ENCODE measurements around the gene ATP4A.

DNA sequence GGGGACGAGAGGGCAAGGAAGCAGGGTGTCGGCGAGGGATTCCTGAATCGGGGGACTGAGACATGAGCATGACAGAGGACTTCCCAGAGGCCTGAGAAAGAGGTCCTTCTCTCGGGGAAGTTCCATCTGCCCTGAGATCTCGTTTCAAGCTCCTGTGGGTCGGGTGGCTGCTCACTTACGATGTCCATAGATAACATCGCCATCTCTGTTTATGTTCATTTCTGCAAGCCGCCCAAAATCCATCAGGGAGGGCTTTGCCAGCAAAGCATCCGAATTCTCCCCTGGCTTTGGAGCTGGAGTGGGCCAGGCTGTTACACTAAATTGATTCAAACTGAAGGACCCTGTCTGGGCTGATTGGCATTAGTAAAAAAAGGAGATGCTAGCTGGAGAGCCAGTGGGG, 55.9 kb downstream of the ATP4A start:
- TF ChIP-seq, protein P1, sequence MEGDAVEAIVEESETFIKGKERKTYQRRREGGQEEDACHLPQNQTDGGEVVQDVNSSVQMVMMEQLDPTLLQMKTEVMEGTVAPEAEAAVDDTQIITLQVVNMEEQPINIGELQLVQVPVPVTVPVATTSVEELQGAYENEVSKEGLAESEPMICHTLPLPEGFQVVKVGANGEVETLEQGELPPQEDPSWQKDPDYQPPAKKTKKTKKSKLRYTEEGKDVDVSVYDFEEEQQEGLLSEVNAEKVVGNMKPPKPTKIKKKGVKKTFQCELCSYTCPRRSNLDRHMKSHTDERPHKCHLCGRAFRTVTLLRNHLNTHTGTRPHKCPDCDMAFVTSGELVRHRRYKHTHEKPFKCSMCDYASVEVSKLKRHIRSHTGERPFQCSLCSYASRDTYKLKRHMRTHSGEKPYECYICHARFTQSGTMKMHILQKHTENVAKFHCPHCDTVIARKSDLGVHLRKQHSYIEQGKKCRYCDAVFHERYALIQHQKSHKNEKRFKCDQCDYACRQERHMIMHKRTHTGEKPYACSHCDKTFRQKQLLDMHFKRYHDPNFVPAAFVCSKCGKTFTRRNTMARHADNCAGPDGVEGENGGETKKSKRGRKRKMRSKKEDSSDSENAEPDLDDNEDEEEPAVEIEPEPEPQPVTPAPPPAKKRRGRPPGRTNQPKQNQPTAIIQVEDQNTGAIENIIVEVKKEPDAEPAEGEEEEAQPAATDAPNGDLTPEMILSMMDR (IDR thresholded peaks at IDR 0.05): no peak
- no peak for TF ChIP-seq POLR2AphosphoS5 (IDR thresholded peaks at IDR 0.05)

Data from stomach (tissue), 4 donors.